ENCODE results near the gene CBLN4.

Gene CBLN4

GRCh38 chr20:56002908-56003800, 2.2 kb downstream of the CBLN4 start:
- Histone ChIP-seq H3K9me2 (replicated peaks; ENCODE audit: insufficient read depth, low read length) (no peaks in the 10 kb centered on the region), H3K36me3 (replicated peaks; ENCODE audit: insufficient read depth, low read length) (no peaks in the 10 kb centered on the region), H3K27ac (ENCODE audit: low read length) (no peak overlapping the region), H3K4me3 (ENCODE audit: low read length) (no peak overlapping the region), H3K4me1 (ENCODE audit: low read length) (no peaks in the 10 kb centered on the region), H4K20me1 (ENCODE audit: insufficient read depth, low read length) (no peaks in the 10 kb centered on the region), H3K9me3 (replicated peaks; ENCODE audit: insufficient read depth, low read length) (no peaks in the 10 kb centered on the region), H3F3A (ENCODE audit: insufficient read depth, low read length) (no peaks in the 10 kb centered on the region), H3K4me2 (ENCODE audit: low read depth, low read length) (no peak overlapping the region), H2AFZ (ENCODE audit: low read length) (no peak overlapping the region), H3K9ac (ENCODE audit: low read length) (no peak overlapping the region), H3K27me3 (replicated peaks; ENCODE audit: insufficient read depth, low read length) (no peaks in the 10 kb centered on the region), H3K79me2 (ENCODE audit: low read length) (no peaks in the 10 kb centered on the region)
- TF ChIP-seq CTCF (IDR thresholded peaks at IDR 0.05; ENCODE audit: low read length) (no peak), EZH2 (optimal IDR thresholded peaks at IDR 0.05; ENCODE audit: low read depth, low read length) (no peak), EZH2phosphoT487 (IDR thresholded peaks at IDR 0.05; ENCODE audit: low read length) (no peak)
- DNase-seq: no peak

GRCh38 chr20:56001890-56002289, 3.4 kb downstream of the CBLN4 start:
- no peaks in the 10 kb centered on the region for H3K4me1 ChIP-seq (ENCODE audit: low read length)
- H3K9me3 ChIP-seq (replicated peaks; ENCODE audit: insufficient read depth, low read length): no peaks in the 10 kb centered on the region
- no peaks in the 10 kb centered on the region for H3K9me2 ChIP-seq (replicated peaks; ENCODE audit: insufficient read depth, low read length)
- H3F3A ChIP-seq (ENCODE audit: insufficient read depth, low read length): no peaks in the 10 kb centered on the region
- no peak for DNase-seq
- H2AFZ ChIP-seq (ENCODE audit: low read length): no peak overlapping the region
- no peak overlapping the region for H3K27ac ChIP-seq (ENCODE audit: low read length)
- TF ChIP-seq CTCF (IDR thresholded peaks at IDR 0.05; ENCODE audit: low read length) (no peak), EZH2phosphoT487 (IDR thresholded peaks at IDR 0.05; ENCODE audit: low read length) (no peak), EZH2 (optimal IDR thresholded peaks at IDR 0.05; ENCODE audit: low read depth, low read length) (no peak)
- no peak overlapping the region for H3K4me2 ChIP-seq (ENCODE audit: low read depth, low read length)
- H3K79me2 ChIP-seq (ENCODE audit: low read length): no peaks in the 10 kb centered on the region
- H3K9ac ChIP-seq (ENCODE audit: low read length): no peak overlapping the region
- H4K20me1 ChIP-seq (ENCODE audit: insufficient read depth, low read length): no peaks in the 10 kb centered on the region
- H3K36me3 ChIP-seq (replicated peaks; ENCODE audit: insufficient read depth, low read length): no peaks in the 10 kb centered on the region
- no peak overlapping the region for H3K4me3 ChIP-seq (ENCODE audit: low read length)
- H3K27me3 ChIP-seq (replicated peaks; ENCODE audit: insufficient read depth, low read length): no peaks in the 10 kb centered on the region

- Histone ChIP-seq H3K36me3 (replicated peaks; ENCODE audit: insufficient read depth, low read length) (no peaks in the 10 kb centered on the region), H3K9ac (ENCODE audit: low read length) (no peak overlapping the region), H3K9me3 (replicated peaks; ENCODE audit: insufficient read depth, low read length) (no peaks in the 10 kb centered on the region), H3K4me2 (ENCODE audit: low read depth, low read length) (no peak overlapping the region), H3K27me3 (replicated peaks; ENCODE audit: insufficient read depth, low read length) (no peaks in the 10 kb centered on the region), H3K4me1 (ENCODE audit: low read length) (no peaks in the 10 kb centered on the region), H2AFZ (ENCODE audit: low read length) (no peak overlapping the region), H3F3A (ENCODE audit: insufficient read depth, low read length) (no peaks in the 10 kb centered on the region), H4K20me1 (ENCODE audit: insufficient read depth, low read length) (no peaks in the 10 kb centered on the region), H3K9me2 (replicated peaks; ENCODE audit: insufficient read depth, low read length) (no peaks in the 10 kb centered on the region), H3K79me2 (ENCODE audit: low read length) (no peaks in the 10 kb centered on the region), H3K27ac (ENCODE audit: low read length) (no peak overlapping the region), H3K4me3 (ENCODE audit: low read length) (no peak overlapping the region)
- no peak for DNase-seq
- TF ChIP-seq EZH2phosphoT487 (IDR thresholded peaks at IDR 0.05; ENCODE audit: low read length) (no peak), CTCF (IDR thresholded peaks at IDR 0.05; ENCODE audit: low read length) (no peak), EZH2 (optimal IDR thresholded peaks at IDR 0.05; ENCODE audit: low read depth, low read length) (no peak)
Observed at GRCh38 chr20:56001106-56001785, 4.1 kb downstream of the CBLN4 start.

Data from MM.1S (cell line).